Kidney (tissue), 14 donors: ENCODE results near the gene RNF125. TPM values are rescaled to one million over a fixed set of nuclear protein-coding genes. Genes with fewer than 3 reads are reported as not detected.

ENCODE experiments used
- DNase-seq, 5 donors: peaks; one replicate each; pipeline ENCODE4 v3.0.0-alpha.2; 2013 to 2020
- FAIRE-seq: peaks from 2 replicates; lab custom pipeline; 2012; peaks lifted over from hg19 to GRCh38; lab: Jason Lieb, UNC
- H3K27ac ChIP-seq, 2 donors: one replicate each; pipeline ENCODE4 v1.7.0; 2013; ENCODE audit warnings: low read depth in 2 of 2, low read length in 2 of 2, inconsistent platforms in 1 of 2
- H3K27me3 ChIP-seq: one replicate; pipeline ENCODE4 v1.7.1; 2013; ENCODE audit warnings: low read length, inconsistent platforms; ENCODE audit not compliant: control insufficient read depth, insufficient read depth
- H3K36me3 ChIP-seq, 3 donors: one replicate each; pipeline versions ENCODE4 v1.7.0 to v1.7.1; 2013; ENCODE audit warnings: low read length in 3 of 3, control low read depth in 1 of 3, inconsistent platforms in 1 of 3; ENCODE audit not compliant: insufficient read depth in 3 of 3, control insufficient read depth in 2 of 3
- H3K4me1 ChIP-seq, 3 donors: one replicate each; pipeline versions ENCODE4 v1.7.0 to v1.7.1; 2013; ENCODE audit warnings: low read length in 3 of 3, inconsistent platforms in 1 of 3, low read depth in 1 of 3; ENCODE audit not compliant: control insufficient read depth in 2 of 3, insufficient read depth in 2 of 3
- H3K4me3 ChIP-seq, 3 donors: one replicate each; pipeline versions ENCODE4 v1.7.0 to v1.8.1; 2013; ENCODE audit warnings: low read length in 3 of 3, control low read depth in 1 of 3, inconsistent platforms in 1 of 3
- H3K9ac ChIP-seq, 3 donors: one replicate each; pipeline versions ENCODE4 v1.7.0 to v1.7.1; 2013; ENCODE audit warnings: low read length in 3 of 3, control low read depth in 1 of 3, inconsistent platforms in 1 of 3
- H3K9me3 ChIP-seq, 3 donors: one replicate each; pipeline versions ENCODE4 v1.7.0 to v1.7.1; 2013; ENCODE audit warnings: low read length in 3 of 3, control low read depth in 1 of 3, inconsistent platforms in 1 of 3; ENCODE audit not compliant: control insufficient read depth in 2 of 3, insufficient read depth in 1 of 3
- CTCF ChIP-seq: IDR thresholded peaks from 3 replicates; pipeline ENCODE4 v1.5.1; 2012; ENCODE audit warnings: mild to moderate bottlenecking, moderate library complexity, borderline replicate concordance; ENCODE audit not compliant: insufficient read depth; ENCODE audit errors: extremely low read depth
- intact Hi-C: fragments of 100-400 bp; cut with DNase I; formaldehyde crosslinking; loops from one replicate; pipeline ENCODE4 v1.11.1; 2022
- polyA plus RNA-seq: library from polyadenylated mRNA; stranded (reverse); fragments of 350-450 nt; fragmentation: Illumina TruSeq; extraction: RNeasy Lipid Tissue Mini Kit (QIAGEN cat#74804); gene quantifications from one replicate; pipeline ENCODE4 v1.2.3, GENCODE V29; 2014; ENCODE audit warnings: low read depth, low replicate concordance; ENCODE audit not compliant: insufficient read depth
- total RNA-seq: library from RNA; stranded (reverse); fragmentation: NEBNext Ultra II Directional; extraction: Animal tissue kit (Norgen Biotek cat#: 25700); gene quantifications from one replicate; pipeline ENCODE4 v1.2.1, GENCODE V29; 2021
- donor health status: control.
- donor health status: control.
- donor health status: control.
- donor health status: control.
- donor health status: control.
- donor health status: DM: yes; HTN: yes; CAD: no.
- donor health status: Normal renal cell carcinoma (clear cell type).

RNF125 gene
- total and polyA plus RNA-seq, 2 donors from 2014 or later = 0.62 to 6.0 TPM

- TF ChIP-seq CTCF = no peak
- DNase-seq = no peak
- Histone ChIP-seq H3K9me3 (peaks cover 0 to 2% (median 0%) of the 10 kb centered on the region in 3 donors), H3K4me3 (no peak overlapping the region), H3K9ac (no peak overlapping the region), H3K27me3 (no peaks in the 10 kb centered on the region), H3K4me1 (peaks cover 0 to 8% (median 0%) of the 10 kb centered on the region in 3 donors), H3K27ac (no peak overlapping the region), H3K36me3 (no peaks in the 10 kb centered on the region)
- FAIRE-seq = no peak
- intact Hi-C loops = no loop called here
These were observed 38.9 kb upstream of the RNF125 start for GRCh38 chr18:31979714-31980113.

- Histone ChIP-seq H3K36me3 (no peaks in the 10 kb centered on the region), H3K4me1 (peaks cover 0 to 8% (median 0%) of the 10 kb centered on the region in 3 donors), H3K27me3 (no peaks in the 10 kb centered on the region), H3K9ac (no peak overlapping the region), H3K4me3 (no peak overlapping the region), H3K9me3 (no peaks in the 10 kb centered on the region), H3K27ac (no peak overlapping the region)
- DNase-seq (no peak), FAIRE-seq (no peak)
- intact Hi-C loops = no loop called here
- TF ChIP-seq CTCF = no peak
These were observed 37.8 kb upstream of the RNF125 start for GRCh38 chr18:31980863-31981262.

- Histone ChIP-seq H3K4me1 (peaks cover 0 to 8% (median 0%) of the 10 kb centered on the region in 3 donors), H3K27ac (no peak overlapping the region), H3K9ac (no peak overlapping the region), H3K27me3 (no peaks in the 10 kb centered on the region), H3K4me3 (no peak overlapping the region), H3K9me3 (no peaks in the 10 kb centered on the region), H3K36me3 (no peaks in the 10 kb centered on the region)
- no peak for TF ChIP-seq CTCF
- intact Hi-C loops = no loop called here
- FAIRE-seq (no peak), DNase-seq (no peak)
These were observed 35.6 kb upstream of the RNF125 start for GRCh38 chr18:31983020-31983419.

- Histone ChIP-seq H3K27ac (no peak overlapping the region), H3K4me1 (peaks cover 0 to 8% (median 0%) of the 10 kb centered on the region in 3 donors), H3K9me3 (no peaks in the 10 kb centered on the region), H3K36me3 (no peaks in the 10 kb centered on the region), H3K4me3 (no peak overlapping the region), H3K27me3 (no peaks in the 10 kb centered on the region), H3K9ac (no peak overlapping the region)
- DNase-seq = no peak
- intact Hi-C loops = no loop called here
- no peak for TF ChIP-seq CTCF
- peak; percentile 19 for FAIRE-seq
These were observed 34.6 kb upstream of the RNF125 start for GRCh38 chr18:31983976-31984375.
